Trophoblast cell (in vitro differentiated cells and primary cell): ENCODE results near the gene ABCA3.
A peak's percentile ranks its signal among the peaks of the same experiment; 100 is the strongest.

Experiments
- DNase-seq, 2 donors: peaks; one replicate each; pipeline ENCODE4 v3.0.0-alpha.2; 2016
- H2AFZ ChIP-seq: 2 replicates; pipeline ENCODE4 v1.6.1; 2013; ENCODE audit warnings: low read length, moderate library complexity, mild to moderate bottlenecking; ENCODE audit not compliant: insufficient read depth, poor library complexity
- H2AK5ac ChIP-seq: 2 replicates; pipeline ENCODE4 v1.6.1; 2013; ENCODE audit warnings: mild to moderate bottlenecking, low read length
- H2BK120ac ChIP-seq: 2 replicates; pipeline ENCODE4 v1.6.1; 2013; ENCODE audit warnings: low read length, mild to moderate bottlenecking, moderate library complexity; ENCODE audit not compliant: insufficient read depth, poor library complexity
- H2BK12ac ChIP-seq: 2 replicates; pipeline ENCODE4 v1.6.1; 2013; ENCODE audit warnings: mild to moderate bottlenecking, low read length, moderate library complexity
- H2BK5ac ChIP-seq: 2 replicates; pipeline ENCODE4 v1.6.1; 2013; ENCODE audit warnings: low read length, low read depth, moderate library complexity, mild to moderate bottlenecking; ENCODE audit not compliant: poor library complexity
- H3K14ac ChIP-seq: 2 replicates; pipeline ENCODE4 v1.6.1; 2013; ENCODE audit warnings: mild to moderate bottlenecking, low read length
- H3K18ac ChIP-seq: 2 replicates; pipeline ENCODE4 v1.6.1; 2013; ENCODE audit warnings: mild to moderate bottlenecking, low read length
- H3K23ac ChIP-seq: 2 replicates; pipeline ENCODE4 v1.6.1; 2013; ENCODE audit warnings: low read length
- H3K27ac ChIP-seq: 2 replicates; pipeline ENCODE4 v1.5.1; 2013; ENCODE audit warnings: low read depth, mild to moderate bottlenecking, inconsistent platforms, low read length, moderate library complexity
- H3K27me3 ChIP-seq: 2 replicates; pipeline ENCODE4 v1.6.1; 2013; ENCODE audit warnings: inconsistent platforms, mild to moderate bottlenecking, low read length, moderate library complexity; ENCODE audit not compliant: insufficient read depth
- H3K36me3 ChIP-seq, 2 experiments: 1 replicate in 1 of 2; 2 replicates in 1 of 2; pipeline ENCODE4 v1.6.1; 2013; ENCODE audit warnings: low read length in 2 of 2, mild to moderate bottlenecking in 2 of 2, moderate library complexity in 1 of 2; ENCODE audit not compliant: insufficient read depth in 2 of 2, control insufficient read depth in 1 of 2
- H3K4ac ChIP-seq: 2 replicates; pipeline ENCODE4 v1.6.1; 2013; ENCODE audit warnings: low read depth, mild to moderate bottlenecking, low read length, moderate library complexity
- H3K4me1 ChIP-seq, 2 experiments: 1 replicate in 1 of 2; 2 replicates in 1 of 2; pipeline ENCODE4 v1.6.1; 2013; ENCODE audit warnings: low read length in 2 of 2, mild to moderate bottlenecking in 2 of 2, moderate library complexity in 1 of 2; ENCODE audit not compliant: insufficient read depth in 2 of 2, control insufficient read depth in 1 of 2
- H3K4me2 ChIP-seq: 2 replicates; pipeline ENCODE4 v1.6.1; 2013; ENCODE audit warnings: inconsistent platforms, mild to moderate bottlenecking, low read length, moderate library complexity
- H3K4me3 ChIP-seq: 2 replicates; pipeline ENCODE4 v1.5.1; 2013; ENCODE audit warnings: mild to moderate bottlenecking, low read depth, low read length, inconsistent platforms
- H3K79me1 ChIP-seq: one replicate; pipeline ENCODE4 v1.6.1; 2013; ENCODE audit warnings: low read length
- H3K79me2 ChIP-seq: 2 replicates; pipeline ENCODE4 v1.6.1; 2013; ENCODE audit warnings: low read length, mild to moderate bottlenecking; ENCODE audit not compliant: control insufficient read depth, insufficient read depth, poor library complexity
- H3K9ac ChIP-seq: 2 replicates; pipeline ENCODE4 v1.6.1; 2013; ENCODE audit warnings: mild to moderate bottlenecking, low read length
- H3K9me3 ChIP-seq: 2 replicates; pipeline ENCODE4 v1.6.1; 2013; ENCODE audit warnings: low read depth, mild to moderate bottlenecking, control low read depth, inconsistent platforms, low read length; ENCODE audit not compliant: insufficient read depth
- H4K12ac ChIP-seq: 2 replicates; pipeline ENCODE4 v1.6.1; 2013; ENCODE audit warnings: low read depth, mild to moderate bottlenecking, low read length, moderate library complexity
- H4K8ac ChIP-seq: 2 replicates; pipeline ENCODE4 v1.6.1; 2013; ENCODE audit warnings: low read depth, mild to moderate bottlenecking, low read length, moderate library complexity
- H4K91ac ChIP-seq: one replicate; pipeline ENCODE4 v1.6.1; 2013; ENCODE audit warnings: low read depth, mild to moderate bottlenecking, low read length, moderate library complexity
- WGBS: extraction: QIAGEN DNeasy Blood & Tissue Kit; methylation state at CpG from one replicate; pipeline ENCODE4 v1.1.7; 2013; ENCODE audit warnings: missing lambda C conversion rate; ENCODE audit not compliant: insufficient read length, insufficient coverage; ENCODE audit errors: extremely low coverage; 5-methylcytosine and 5-hydroxymethylcytosine counted together

The ABCA3 gene

DNA sequence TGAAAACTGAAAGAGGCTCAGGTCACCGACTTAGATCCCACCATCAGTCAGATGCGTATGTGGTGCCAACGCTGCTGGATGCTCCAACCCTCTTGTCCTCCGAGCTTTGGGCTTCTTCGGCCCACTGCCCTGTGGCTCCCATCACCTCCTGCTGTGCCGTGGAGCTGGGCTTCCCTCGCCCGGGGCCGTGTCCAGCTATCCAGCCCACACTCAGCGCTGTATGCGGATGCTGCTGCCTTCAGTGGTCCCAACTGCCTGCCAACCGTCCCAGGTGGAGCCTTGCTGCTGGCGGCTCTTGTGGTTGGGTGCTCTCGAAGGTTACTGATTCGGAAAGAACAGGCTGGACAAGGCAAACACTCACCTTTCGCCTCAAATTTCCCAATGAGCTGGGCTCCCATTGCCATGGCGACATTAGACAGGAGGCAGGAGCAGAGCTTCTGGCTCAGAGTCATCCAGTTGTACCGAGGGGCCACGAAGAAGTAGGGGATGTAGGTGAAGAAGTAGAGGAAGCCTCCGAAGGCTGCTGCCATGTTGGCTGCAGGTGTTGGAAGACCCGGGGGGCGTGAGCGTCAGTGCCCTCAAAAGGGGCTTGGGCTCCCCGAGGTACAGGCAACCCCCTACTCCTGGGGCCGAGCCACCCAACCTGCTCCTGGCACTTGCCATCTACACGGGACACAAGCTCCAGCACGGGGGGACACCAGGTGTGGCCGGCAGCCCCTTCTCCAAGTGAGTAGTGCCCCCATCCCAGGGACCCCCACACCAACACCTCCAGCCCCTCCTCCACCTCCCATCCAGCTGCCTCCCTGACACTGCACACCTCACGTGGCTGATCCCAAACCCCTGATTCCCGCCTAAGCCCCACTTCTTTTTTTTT lies 32.2 kb downstream of the ABCA3 start:
- Histone ChIP-seq H3K9me3 (no peaks in the 10 kb centered on the region), H4K8ac (no peak overlapping the region), H3K4me1 (no peaks in the 10 kb centered on the region), H3K4ac (no peak overlapping the region), H3K18ac (no peak overlapping the region), H3K27me3 (no peaks in the 10 kb centered on the region), H3K36me3 (no peaks in the 10 kb centered on the region), H3K4me2 (no peak overlapping the region), H3K27ac (no peak overlapping the region), H2AFZ (no peak overlapping the region), H3K79me1 (no peaks in the 10 kb centered on the region), H2BK5ac (no peak overlapping the region), H3K14ac (no peak overlapping the region), H2AK5ac (no peak overlapping the region), H4K12ac (no peak overlapping the region), H3K9ac (no peak overlapping the region), H2BK120ac (no peak overlapping the region), H3K79me2 (no peaks in the 10 kb centered on the region), H4K91ac (no peak overlapping the region), H3K23ac (no peak overlapping the region), H3K4me3 (no peak overlapping the region), H2BK12ac (no peak overlapping the region)
- DNase-seq, result peak; percentile 17 to 53
- WGBS, result no CpG with 5 or more reads among the region's 30 CpGs

- Histone ChIP-seq H3K23ac (no peak overlapping the region), H3K4me1 (no peaks in the 10 kb centered on the region), H3K36me3 (no peaks in the 10 kb centered on the region), H3K4ac (no peak overlapping the region), H3K18ac (no peak overlapping the region), H3K79me1 (no peaks in the 10 kb centered on the region), H3K79me2 (no peaks in the 10 kb centered on the region), H3K27me3 (no peaks in the 10 kb centered on the region), H4K91ac (no peak overlapping the region), H3K9ac (no peak overlapping the region), H3K4me3 (no peak overlapping the region), H2BK5ac (no peak overlapping the region), H3K4me2 (no peak overlapping the region), H2BK120ac (no peak overlapping the region), H3K9me3 (peaks cover 4% of the 10 kb centered on the region), H4K12ac (no peak overlapping the region), H2AFZ (no peak overlapping the region), H3K27ac (no peak overlapping the region), H2BK12ac (no peak overlapping the region), H3K14ac (no peak overlapping the region), H4K8ac (no peak overlapping the region), H2AK5ac (no peak overlapping the region)
- no peak for DNase-seq
- WGBS, result no CpG with 5 or more reads among the region's 10 CpGs
Observed at GRCh38 chr16:2299915-2300192, 40.7 kb downstream of the ABCA3 start.

DNA sequence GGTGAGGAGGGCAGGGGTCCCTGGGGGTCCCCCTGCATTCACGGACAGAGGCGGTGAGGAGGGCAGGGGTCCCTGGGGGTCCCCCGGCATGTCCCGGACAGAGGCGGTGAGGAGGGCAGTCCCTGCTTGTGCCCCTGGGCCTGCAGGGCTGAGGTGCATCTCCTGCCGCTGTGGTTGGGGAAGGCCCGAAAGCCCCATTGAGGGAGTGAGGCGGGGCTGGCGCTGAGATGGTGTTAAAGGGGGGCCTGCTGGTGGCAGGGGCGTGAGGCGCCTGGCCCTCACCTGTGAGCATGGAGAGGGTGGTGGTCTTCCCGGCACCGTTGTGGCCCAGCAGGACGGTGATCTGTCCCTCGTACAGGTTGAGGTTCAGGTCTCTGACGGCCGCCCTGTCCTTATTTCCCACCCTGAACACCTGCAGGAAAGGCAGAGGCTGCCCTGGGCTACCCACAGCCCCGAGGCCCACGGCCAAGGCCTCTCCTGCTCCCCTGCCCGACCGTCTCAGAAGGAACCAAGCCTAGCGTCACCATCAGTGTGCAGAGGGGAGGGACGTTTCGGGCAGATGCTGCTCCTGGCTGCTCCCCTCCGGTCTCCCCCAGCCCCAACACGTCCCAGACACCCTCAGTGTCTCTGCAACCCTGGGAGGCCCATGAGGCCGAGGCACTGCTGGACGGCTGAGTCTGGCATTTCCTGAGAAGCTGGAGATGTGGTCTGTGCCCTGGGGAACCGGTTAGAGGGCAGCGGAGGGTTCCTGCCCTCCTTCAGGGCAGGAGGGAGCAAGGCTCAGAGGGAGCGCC lies 41.2 kb downstream of the ABCA3 start:
- no peaks in the 10 kb centered on the region for H3K4me1 ChIP-seq
- H3K14ac ChIP-seq, result no peak overlapping the region
- no peak overlapping the region for H3K4me3 ChIP-seq
- H3K4ac ChIP-seq, result no peak overlapping the region
- no peak overlapping the region for H2AFZ ChIP-seq
- H3K79me1 ChIP-seq, result no peaks in the 10 kb centered on the region
- no peak overlapping the region for H3K27ac ChIP-seq
- WGBS, result no CpG with 5 or more reads among the region's 31 CpGs
- no peak overlapping the region for H3K9ac ChIP-seq
- H2AK5ac ChIP-seq, result no peak overlapping the region
- H3K9me3 ChIP-seq, result peaks cover 4% of the 10 kb centered on the region
- no peak overlapping the region for H4K91ac ChIP-seq
- no peak overlapping the region for H3K4me2 ChIP-seq
- no peak overlapping the region for H2BK5ac ChIP-seq
- DNase-seq, result no peak
- no peak overlapping the region for H2BK12ac ChIP-seq
- H4K8ac ChIP-seq, result no peak overlapping the region
- H4K12ac ChIP-seq, result no peak overlapping the region
- no peaks in the 10 kb centered on the region for H3K36me3 ChIP-seq
- H3K27me3 ChIP-seq, result no peaks in the 10 kb centered on the region
- H3K79me2 ChIP-seq, result no peaks in the 10 kb centered on the region
- H3K18ac ChIP-seq, result no peak overlapping the region
- no peak overlapping the region for H3K23ac ChIP-seq
- no peak overlapping the region for H2BK120ac ChIP-seq

DNA sequence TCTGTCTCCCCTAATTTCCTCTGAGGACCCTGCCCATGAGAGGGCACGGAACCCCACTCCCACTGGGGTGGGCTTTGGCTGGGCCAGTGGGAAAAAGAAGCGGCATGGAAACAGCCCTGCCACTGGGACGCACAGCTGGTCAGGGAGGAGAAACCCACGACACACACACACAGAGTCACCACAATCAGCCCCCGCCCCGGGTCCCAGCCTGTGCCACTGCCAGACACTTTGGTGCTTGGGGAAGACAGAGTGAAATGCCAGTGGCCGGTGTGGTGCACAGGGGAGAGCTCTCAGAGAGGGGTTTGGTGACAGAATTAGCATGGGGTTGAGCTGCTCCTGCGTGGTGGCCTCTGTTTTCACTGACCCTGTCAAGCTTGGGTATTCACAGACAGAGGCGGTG lies 41.9 kb downstream of the ABCA3 start:
- H2AK5ac ChIP-seq, result no peak overlapping the region
- H2AFZ ChIP-seq, result no peak overlapping the region
- no peaks in the 10 kb centered on the region for H3K36me3 ChIP-seq
- no peak overlapping the region for H3K4ac ChIP-seq
- H3K14ac ChIP-seq, result no peak overlapping the region
- no peak overlapping the region for H4K91ac ChIP-seq
- H3K4me1 ChIP-seq, result no peaks in the 10 kb centered on the region
- H2BK5ac ChIP-seq, result no peak overlapping the region
- H3K79me2 ChIP-seq, result no peaks in the 10 kb centered on the region
- H2BK12ac ChIP-seq, result no peak overlapping the region
- H3K4me2 ChIP-seq, result no peak overlapping the region
- H3K4me3 ChIP-seq, result no peak overlapping the region
- no CpG with 5 or more reads among the region's 9 CpGs for WGBS
- H4K8ac ChIP-seq, result no peak overlapping the region
- H3K23ac ChIP-seq, result no peak overlapping the region
- peaks cover 4% of the 10 kb centered on the region for H3K9me3 ChIP-seq
- H2BK120ac ChIP-seq, result no peak overlapping the region
- H3K9ac ChIP-seq, result no peak overlapping the region
- no peaks in the 10 kb centered on the region for H3K79me1 ChIP-seq
- H3K27ac ChIP-seq, result no peak overlapping the region
- no peak overlapping the region for H4K12ac ChIP-seq
- no peaks in the 10 kb centered on the region for H3K27me3 ChIP-seq
- no peak for DNase-seq
- H3K18ac ChIP-seq, result no peak overlapping the region
